K562 (cell line): Measurements from ENCODE around the gene CAMSAP3. TPM values are rescaled to one million over a fixed set of nuclear protein-coding genes. Genes with fewer than 3 reads are reported as not detected.

ENCODE experiments used
- ATF1 ChIP-seq, 2 experiments: fragments of 450-650 bp in 1 of 2; IDR thresholded peaks; 2 replicates each; pipeline ENCODE4 v1.6.1; 2016; ENCODE audit warnings: missing compliant biosample characterization in 1 of 2, missing genetic modification characterization in 1 of 2
- ATF7 ChIP-seq: fragments of 450-650 bp; IDR thresholded peaks from 2 replicates; pipeline ENCODE4 v1.7.1; 2014; ENCODE audit warnings: mild to moderate bottlenecking, moderate library complexity
- CBX1 ChIP-seq: sonication (generic); IDR thresholded peaks from 2 replicates; pipeline ENCODE4 v1.6.1; 2016; ENCODE audit warnings: antibody characterized with exemption, low read depth, mild to moderate bottlenecking
- ELF4 ChIP-seq: fragments of 450-650 bp; formaldehyde crosslinking; IDR thresholded peaks from 2 replicates; pipeline ENCODE4 v1.4.0; 2022; ENCODE audit warnings: missing genetic modification characterization
- EP400 ChIP-seq: fragments of 450-650 bp; IDR thresholded peaks from 2 replicates; pipeline ENCODE4 v1.6.1; 2017; ENCODE audit warnings: antibody characterized with exemption, mild to moderate bottlenecking, moderate library complexity
- GATAD2A ChIP-seq: fragments of 450-650 bp; IDR thresholded peaks from 2 replicates; pipeline ENCODE4 v1.6.1; 2017
- GTF2E2 ChIP-seq: fragments of 200-800 bp; sonication (Bioruptor generic); IDR thresholded peaks from 2 replicates; pipeline ENCODE4 v1.6.1; 2016; ENCODE audit warnings: missing genetic modification characterization, missing compliant biosample characterization
- HIVEP1 ChIP-seq: fragments of 250-450 bp; sonication (Bioruptor Pico); IDR thresholded peaks from 2 replicates; pipeline ENCODE4 v1.4.0; 2020; ENCODE audit warnings: mild to moderate bottlenecking
- KLF13 ChIP-seq: fragments of 450-650 bp; IDR thresholded peaks from 2 replicates; pipeline ENCODE4 v1.6.1; 2016; ENCODE audit warnings: missing genetic modification characterization, low read depth, mild to moderate bottlenecking, missing compliant biosample characterization, moderate library complexity, borderline replicate concordance
- NR2C1 ChIP-seq, 2 experiments: fragments of 450-650 bp; IDR thresholded peaks; 2 replicates each; pipeline ENCODE4 v1.6.1; 2017; ENCODE audit warnings: mild to moderate bottlenecking in 2 of 2, antibody characterized with exemption in 1 of 2, inconsistent platforms in 1 of 2, missing compliant biosample characterization in 1 of 2, missing genetic modification characterization in 1 of 2
- PRPF4 ChIP-seq: fragments of 200-400 bp; formaldehyde crosslinking; IDR thresholded peaks from one replicate; pipeline ENCODE4 v1.6.1; 2017; ENCODE audit warnings: low read length, low read depth, mild to moderate bottlenecking; ENCODE audit not compliant: insufficient read depth, poor library complexity, severe bottlenecking
- SMAD2 ChIP-seq: fragments of 150-350 bp; IDR thresholded peaks from 2 replicates; pipeline ENCODE4 v1.6.1; 2014; ENCODE audit warnings: low read depth, mild to moderate bottlenecking, low read length
- TEAD2 ChIP-seq: fragments of 450-650 bp; IDR thresholded peaks from 2 replicates; pipeline ENCODE4 v1.6.1; 2016; ENCODE audit warnings: missing genetic modification characterization, control low read depth, missing compliant biosample characterization
- ZNF57 ChIP-seq: fragments of 450-650 bp; formaldehyde crosslinking; IDR thresholded peaks from 2 replicates; pipeline ENCODE4 v1.4.0; 2020; ENCODE audit warnings: mild to moderate bottlenecking, moderate library complexity
- ZNF586 ChIP-seq: fragments of 450-650 bp; formaldehyde crosslinking; conservative IDR thresholded peaks from 2 replicates; pipeline ENCODE4 v1.4.0; 2020; ENCODE audit warnings: mild to moderate bottlenecking, moderate library complexity
- ZNF764 ChIP-seq: fragments of 250-450 bp; sonication (Bioruptor Pico); IDR thresholded peaks from 2 replicates; pipeline ENCODE4 v1.4.0; 2020; ENCODE audit warnings: low read depth, mild to moderate bottlenecking, moderate library complexity
- ZNF830 ChIP-seq: fragments of 250-450 bp; sonication (Bioruptor Pico); IDR thresholded peaks from 2 replicates; pipeline ENCODE4 v1.5.0; 2021; ENCODE audit warnings: mild to moderate bottlenecking
- polyA plus RNA-seq, 8 experiments: library from polyadenylated mRNA; depleted of rRNA in 4 of 8; stranded (reverse) in 5 of 8; unstranded in 3 of 8; fragments of >200 nt; fragmentation: Nextera tagmentation in 2 of 8; fragmentation: Illumina TruSeq in 1 of 8; extraction: Ambion mirVana in 2 of 8; extraction: Trizol in 1 of 8; gene quantifications; 2 replicates each; pipeline versions ENCODE4 v1.2.1 to v1.2.3, GENCODE V29; 2011 to 2014; ENCODE audit warnings: inconsistent platforms in 1 of 8, missing spikeins in 1 of 8
- total RNA-seq, 7 experiments: library from RNA; depleted of rRNA in 6 of 7; stranded (reverse); fragments of >200 nt in 6 of 7; fragmentation: Illumina TruSeq in 2 of 7; extraction: Trizol in 2 of 7; gene quantifications; 2 replicates each; pipeline versions ENCODE4 v1.2.1 to v1.2.3, GENCODE V29; 2011 to 2021; ENCODE audit warnings: low replicate concordance in 1 of 7
- TF ChIP-seq, protein P1 (sequence below): sonication (generic); formaldehyde crosslinking; IDR thresholded peaks from 2 replicates; pipeline ENCODE4 v1.8.0; 2023; ENCODE audit warnings: mild to moderate bottlenecking, missing genetic modification reagents
- TF ChIP-seq, protein P2 (sequence below): sonication (generic); formaldehyde crosslinking; IDR thresholded peaks from 2 replicates; pipeline ENCODE4 v1.5.0; 2020; ENCODE audit warnings: missing genetic modification reagents
- TF ChIP-seq, protein P3 (sequence below): fragments of 450-650 bp; formaldehyde crosslinking; IDR thresholded peaks from 2 replicates; pipeline ENCODE4 v1.4.0; 2020; ENCODE audit warnings: mild to moderate bottlenecking, mixed read lengths
- TF ChIP-seq, protein P4 (sequence below), 2 experiments: fragments of 200-800 bp in 1 of 2; sonication (Bioruptor generic) in 1 of 2; sonication (generic) in 1 of 2; formaldehyde crosslinking in 1 of 2; IDR thresholded peaks in 1 of 2; conservative IDR thresholded peaks in 1 of 2; 2 replicates each; pipeline versions ENCODE4 v1.5.0 to v1.6.1; 2016 to 2020; ENCODE audit warnings: missing compliant biosample characterization in 1 of 2, missing genetic modification characterization in 1 of 2, missing genetic modification reagents in 1 of 2

The CAMSAP3 gene
- total and polyA plus RNA-seq, 9 of the 15 experiments (the other 6 are each of a cell fraction or from before 2014, with no cell fraction given): 0.01 to 0.89 (median 0.22) TPM; not detected in 1

DNA sequence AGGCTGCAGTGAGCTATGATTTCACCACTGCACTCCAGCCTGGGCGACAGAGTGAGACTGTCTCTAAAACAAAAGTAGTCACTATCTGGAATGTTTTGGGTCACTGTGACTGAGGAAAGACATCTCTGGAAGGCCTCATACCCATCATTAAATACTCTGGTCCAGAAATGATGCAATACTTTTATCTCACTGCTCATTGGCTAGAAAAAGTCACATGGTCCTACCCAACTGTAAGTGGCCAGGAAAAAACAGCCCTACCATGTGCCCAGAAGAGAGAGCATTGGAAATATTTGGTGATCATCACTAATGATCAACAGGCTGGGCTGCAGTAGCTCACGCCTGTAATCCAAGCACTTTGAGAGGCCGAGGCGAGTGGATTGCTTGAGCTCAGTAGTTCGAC is 30.3 kb upstream of the CAMSAP3 start (continued):
- TF ChIP-seq NR2C1 (IDR thresholded peaks at IDR 0.05) (no peak), NR2C1 (tag; IDR thresholded peaks at IDR 0.05) (no peak), GATAD2A (no peak), ATF1 (CRISPR knock-in tag; IDR thresholded peaks at IDR 0.05) (no peak), ATF1 (tag; IDR thresholded peaks at IDR 0.05) (no peak), HIVEP1 (CRISPR knock-in tag) (no peak), ZNF830 (no peak), ZNF586 (CRISPR knock-in tag) (no peak), KLF13 (no peak), SMAD2 (no peak), ZNF764 (CRISPR knock-in tag) (no peak), EP400 (no peak; the same call in 1 of the 2 replicates), CBX1 (no peak), ATF7 (0 out of 2 replicates have a peak, but pooled peaks have one; percentile 15), PRPF4 (no peak), GTF2E2 (tag) (no peak), TEAD2 (tag) (no peak), ELF4 (CRISPR knock-in tag) (no peak), ZNF57 (CRISPR knock-in tag) (no peak)
- TF ChIP-seq, protein P1, sequence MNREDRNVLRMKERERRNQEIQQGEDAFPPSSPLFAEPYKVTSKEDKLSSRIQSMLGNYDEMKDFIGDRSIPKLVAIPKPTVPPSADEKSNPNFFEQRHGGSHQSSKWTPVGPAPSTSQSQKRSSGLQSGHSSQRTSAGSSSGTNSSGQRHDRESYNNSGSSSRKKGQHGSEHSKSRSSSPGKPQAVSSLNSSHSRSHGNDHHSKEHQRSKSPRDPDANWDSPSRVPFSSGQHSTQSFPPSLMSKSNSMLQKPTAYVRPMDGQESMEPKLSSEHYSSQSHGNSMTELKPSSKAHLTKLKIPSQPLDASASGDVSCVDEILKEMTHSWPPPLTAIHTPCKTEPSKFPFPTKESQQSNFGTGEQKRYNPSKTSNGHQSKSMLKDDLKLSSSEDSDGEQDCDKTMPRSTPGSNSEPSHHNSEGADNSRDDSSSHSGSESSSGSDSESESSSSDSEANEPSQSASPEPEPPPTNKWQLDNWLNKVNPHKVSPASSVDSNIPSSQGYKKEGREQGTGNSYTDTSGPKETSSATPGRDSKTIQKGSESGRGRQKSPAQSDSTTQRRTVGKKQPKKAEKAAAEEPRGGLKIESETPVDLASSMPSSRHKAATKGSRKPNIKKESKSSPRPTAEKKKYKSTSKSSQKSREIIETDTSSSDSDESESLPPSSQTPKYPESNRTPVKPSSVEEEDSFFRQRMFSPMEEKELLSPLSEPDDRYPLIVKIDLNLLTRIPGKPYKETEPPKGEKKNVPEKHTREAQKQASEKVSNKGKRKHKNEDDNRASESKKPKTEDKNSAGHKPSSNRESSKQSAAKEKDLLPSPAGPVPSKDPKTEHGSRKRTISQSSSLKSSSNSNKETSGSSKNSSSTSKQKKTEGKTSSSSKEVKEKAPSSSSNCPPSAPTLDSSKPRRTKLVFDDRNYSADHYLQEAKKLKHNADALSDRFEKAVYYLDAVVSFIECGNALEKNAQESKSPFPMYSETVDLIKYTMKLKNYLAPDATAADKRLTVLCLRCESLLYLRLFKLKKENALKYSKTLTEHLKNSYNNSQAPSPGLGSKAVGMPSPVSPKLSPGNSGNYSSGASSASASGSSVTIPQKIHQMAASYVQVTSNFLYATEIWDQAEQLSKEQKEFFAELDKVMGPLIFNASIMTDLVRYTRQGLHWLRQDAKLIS (CRISPR knock-in tag): no peak
- TF ChIP-seq, protein P2, sequence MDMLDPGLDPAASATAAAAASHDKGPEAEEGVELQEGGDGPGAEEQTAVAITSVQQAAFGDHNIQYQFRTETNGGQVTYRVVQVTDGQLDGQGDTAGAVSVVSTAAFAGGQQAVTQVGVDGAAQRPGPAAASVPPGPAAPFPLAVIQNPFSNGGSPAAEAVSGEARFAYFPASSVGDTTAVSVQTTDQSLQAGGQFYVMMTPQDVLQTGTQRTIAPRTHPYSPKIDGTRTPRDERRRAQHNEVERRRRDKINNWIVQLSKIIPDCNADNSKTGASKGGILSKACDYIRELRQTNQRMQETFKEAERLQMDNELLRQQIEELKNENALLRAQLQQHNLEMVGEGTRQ: peak; percentile 76
- TF ChIP-seq, protein P3, sequence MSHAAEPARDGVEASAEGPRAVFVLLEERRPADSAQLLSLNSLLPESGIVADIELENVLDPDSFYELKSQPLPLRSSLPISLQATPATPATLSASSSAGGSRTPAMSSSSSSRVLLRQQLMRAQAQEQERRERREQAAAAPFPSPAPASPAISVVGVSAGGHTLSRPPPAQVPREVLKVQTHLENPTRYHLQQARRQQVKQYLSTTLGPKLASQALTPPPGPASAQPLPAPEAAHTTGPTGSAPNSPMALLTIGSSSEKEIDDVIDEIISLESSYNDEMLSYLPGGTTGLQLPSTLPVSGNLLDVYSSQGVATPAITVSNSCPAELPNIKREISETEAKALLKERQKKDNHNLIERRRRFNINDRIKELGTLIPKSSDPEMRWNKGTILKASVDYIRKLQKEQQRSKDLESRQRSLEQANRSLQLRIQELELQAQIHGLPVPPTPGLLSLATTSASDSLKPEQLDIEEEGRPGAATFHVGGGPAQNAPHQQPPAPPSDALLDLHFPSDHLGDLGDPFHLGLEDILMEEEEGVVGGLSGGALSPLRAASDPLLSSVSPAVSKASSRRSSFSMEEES (CRISPR knock-in tag): no peak
- TF ChIP-seq, protein P4, sequence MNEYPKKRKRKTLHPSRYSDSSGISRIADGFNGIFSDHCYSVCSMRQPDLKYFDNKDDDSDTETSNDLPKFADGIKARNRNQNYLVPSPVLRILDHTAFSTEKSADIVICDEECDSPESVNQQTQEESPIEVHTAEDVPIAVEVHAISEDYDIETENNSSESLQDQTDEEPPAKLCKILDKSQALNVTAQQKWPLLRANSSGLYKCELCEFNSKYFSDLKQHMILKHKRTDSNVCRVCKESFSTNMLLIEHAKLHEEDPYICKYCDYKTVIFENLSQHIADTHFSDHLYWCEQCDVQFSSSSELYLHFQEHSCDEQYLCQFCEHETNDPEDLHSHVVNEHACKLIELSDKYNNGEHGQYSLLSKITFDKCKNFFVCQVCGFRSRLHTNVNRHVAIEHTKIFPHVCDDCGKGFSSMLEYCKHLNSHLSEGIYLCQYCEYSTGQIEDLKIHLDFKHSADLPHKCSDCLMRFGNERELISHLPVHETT (CRISPR knock-in tag; conservative IDR thresholded peaks at IDR 0.05 in 1 of 2, IDR thresholded peaks at IDR 0.05 in 1 of 2): no peak
